Measurements from ENCODE around the gene GJD2. TPM values are rescaled to one million over a fixed set of nuclear protein-coding genes. Genes with fewer than 3 reads are reported as not detected.

GJD2 gene
- total RNA-seq, 1 donor from 2014 or later: not detected

DNA sequence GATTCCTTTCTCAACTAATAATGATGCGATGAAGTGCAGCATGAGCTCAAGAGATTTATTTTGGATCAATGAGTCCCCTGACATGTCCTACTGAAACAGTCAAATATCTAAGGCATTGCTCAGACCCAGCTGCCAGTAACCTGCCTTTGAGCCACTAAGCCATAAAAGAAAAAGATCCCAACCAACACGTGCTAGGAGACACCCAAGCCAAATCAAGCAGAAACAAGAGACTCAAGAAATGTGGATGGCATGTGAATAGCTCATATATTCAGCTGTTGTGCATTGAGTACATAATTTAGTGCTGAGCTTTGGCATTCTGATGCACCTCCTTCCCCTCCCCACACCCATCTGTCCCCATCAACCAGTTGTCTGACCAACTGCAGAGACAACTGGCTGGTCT, 29.2 kb downstream of the GJD2 start:
- H3K9me3 Mint-ChIP-seq: no peaks in the 10 kb centered on the region

DNA sequence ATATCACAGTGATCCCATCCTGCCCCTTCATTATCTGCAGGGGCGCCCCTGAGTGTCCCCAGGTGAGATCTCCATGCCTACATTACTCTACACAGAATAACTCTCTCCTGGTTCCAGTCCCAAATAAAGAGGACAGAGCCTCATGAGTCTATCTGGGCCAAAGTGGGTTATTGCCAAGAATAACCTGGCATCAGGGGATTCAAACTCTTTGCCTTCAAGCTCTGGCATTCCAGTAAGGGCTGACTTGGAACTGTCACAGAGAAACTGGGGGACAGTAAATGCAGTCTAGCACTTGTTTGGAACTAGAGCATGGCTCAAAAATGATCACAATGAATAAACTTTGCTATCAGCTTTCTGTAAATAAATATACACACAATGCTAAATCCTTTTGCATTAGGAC, 30.3 kb downstream of the GJD2 start:
- H3K27me3 Mint-ChIP-seq: peaks cover 34% of the 10 kb centered on the region
- intact Hi-C loops (cut with micrococcal nuclease): no loop called here
- H3K9me3 Mint-ChIP-seq: no peaks in the 10 kb centered on the region
- ChIA-PET CTCF (no interaction called here), POLR2A (no interaction called here)
- no peak overlapping the region for H3K27ac Mint-ChIP-seq
- H3K4me1 Mint-ChIP-seq: no peaks in the 10 kb centered on the region
- TF ChIP-seq, protein P1, sequence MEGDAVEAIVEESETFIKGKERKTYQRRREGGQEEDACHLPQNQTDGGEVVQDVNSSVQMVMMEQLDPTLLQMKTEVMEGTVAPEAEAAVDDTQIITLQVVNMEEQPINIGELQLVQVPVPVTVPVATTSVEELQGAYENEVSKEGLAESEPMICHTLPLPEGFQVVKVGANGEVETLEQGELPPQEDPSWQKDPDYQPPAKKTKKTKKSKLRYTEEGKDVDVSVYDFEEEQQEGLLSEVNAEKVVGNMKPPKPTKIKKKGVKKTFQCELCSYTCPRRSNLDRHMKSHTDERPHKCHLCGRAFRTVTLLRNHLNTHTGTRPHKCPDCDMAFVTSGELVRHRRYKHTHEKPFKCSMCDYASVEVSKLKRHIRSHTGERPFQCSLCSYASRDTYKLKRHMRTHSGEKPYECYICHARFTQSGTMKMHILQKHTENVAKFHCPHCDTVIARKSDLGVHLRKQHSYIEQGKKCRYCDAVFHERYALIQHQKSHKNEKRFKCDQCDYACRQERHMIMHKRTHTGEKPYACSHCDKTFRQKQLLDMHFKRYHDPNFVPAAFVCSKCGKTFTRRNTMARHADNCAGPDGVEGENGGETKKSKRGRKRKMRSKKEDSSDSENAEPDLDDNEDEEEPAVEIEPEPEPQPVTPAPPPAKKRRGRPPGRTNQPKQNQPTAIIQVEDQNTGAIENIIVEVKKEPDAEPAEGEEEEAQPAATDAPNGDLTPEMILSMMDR (IDR thresholded peaks at IDR 0.05): no peak
- DNase-seq: no peak
- H3K36me3 Mint-ChIP-seq (ENCODE audit: low read depth): no peaks in the 10 kb centered on the region
- no peak for ATAC-seq (ENCODE audit: low read depth)
- H3K4me3 Mint-ChIP-seq: no peak overlapping the region

More for the DNA sequence above, 29.2 kb downstream of the GJD2 start:
- ATAC-seq (ENCODE audit: low read depth) (no peak), DNase-seq (no peak)
- ChIA-PET POLR2A (no interaction called here), CTCF (no interaction called here)
- no peaks in the 10 kb centered on the region for H3K4me1 Mint-ChIP-seq
- no peaks in the 10 kb centered on the region for H3K36me3 Mint-ChIP-seq (ENCODE audit: low read depth)
- no peak overlapping the region for H3K4me3 Mint-ChIP-seq
- no peak overlapping the region for H3K27ac Mint-ChIP-seq
- TF ChIP-seq, protein P1 (IDR thresholded peaks at IDR 0.05): no peak
- intact Hi-C loops (cut with micrococcal nuclease): no loop called here
- H3K27me3 Mint-ChIP-seq: peaks cover 30% of the 10 kb centered on the region

DNA sequence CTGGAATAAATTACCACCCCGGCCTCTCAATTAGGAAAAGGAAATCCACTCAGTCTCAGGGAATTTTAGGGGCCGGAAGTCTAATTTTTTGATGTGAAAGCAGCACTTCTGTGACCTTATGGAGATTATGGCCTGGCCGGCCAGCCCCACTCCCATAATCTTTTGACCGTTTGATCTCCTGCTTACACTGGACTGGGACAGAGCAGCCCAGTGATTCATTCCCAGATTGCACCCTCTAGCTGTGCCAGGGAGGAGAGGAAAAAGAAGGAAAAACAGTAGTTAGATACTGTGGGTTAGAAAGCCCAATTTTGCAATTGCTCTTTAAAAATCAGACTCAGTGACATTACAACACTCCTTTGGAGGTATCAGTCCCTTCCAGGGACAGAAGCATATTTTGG, 32.4 kb downstream of the GJD2 start:
- Mint-ChIP-seq H3K27me3 (peaks cover 35% of the 10 kb centered on the region), H3K27ac (no peak overlapping the region), H3K9me3 (no peaks in the 10 kb centered on the region), H3K4me1 (no peaks in the 10 kb centered on the region), H3K4me3 (no peak overlapping the region), H3K36me3 (ENCODE audit: low read depth) (no peaks in the 10 kb centered on the region)
- intact Hi-C loops (cut with micrococcal nuclease): no loop called here
- POLR2A ChIA-PET: no interaction called here
- ATAC-seq (ENCODE audit: low read depth): no peak
- DNase-seq: no peak
- TF ChIP-seq, protein P1 (IDR thresholded peaks at IDR 0.05): no peak
- CTCF ChIA-PET: no interaction called here

DNA sequence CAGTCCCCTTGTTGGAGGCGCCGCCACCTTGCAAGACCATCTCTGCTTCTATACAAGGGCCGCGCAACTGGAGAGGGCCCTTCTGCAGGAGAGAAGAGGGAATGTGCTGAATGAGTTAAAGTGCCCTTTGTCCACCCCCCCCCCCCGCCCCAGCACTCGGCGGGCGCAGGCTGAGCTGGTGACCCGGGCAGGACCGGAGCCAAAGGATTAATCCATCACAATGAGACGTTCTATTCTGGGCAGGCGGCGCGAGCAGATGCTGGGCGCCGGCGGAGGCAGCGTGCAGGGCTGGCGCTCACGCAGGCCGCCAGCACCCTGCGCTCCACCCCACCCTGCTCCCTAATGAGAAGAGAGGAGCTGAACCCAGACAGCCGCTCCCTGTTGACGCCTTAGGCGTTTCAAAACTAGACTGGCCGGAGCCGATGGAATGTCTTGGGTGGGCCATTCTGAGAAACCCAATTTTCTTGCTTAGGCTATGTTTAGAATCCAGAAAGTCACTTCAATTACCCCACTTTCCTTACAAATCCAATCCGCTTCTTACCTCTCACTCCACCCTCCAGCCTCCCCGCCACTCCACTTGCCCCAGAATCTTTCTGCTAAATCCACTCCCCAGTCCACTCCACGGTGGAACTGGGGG, 32.9 kb downstream of the GJD2 start:
- ChIA-PET POLR2A (no interaction called here), CTCF (no interaction called here)
- H3K4me1 Mint-ChIP-seq: no peaks in the 10 kb centered on the region
- H3K36me3 Mint-ChIP-seq (ENCODE audit: low read depth): no peaks in the 10 kb centered on the region
- intact Hi-C loops (cut with micrococcal nuclease): no loop called here
- TF ChIP-seq, protein P1 (IDR thresholded peaks at IDR 0.05): no peak
- H3K27ac Mint-ChIP-seq: no peak overlapping the region
- DNase-seq (no peak), ATAC-seq (ENCODE audit: low read depth) (no peak)
- H3K27me3 Mint-ChIP-seq: peaks cover 35% of the 10 kb centered on the region
- H3K4me3 Mint-ChIP-seq: no peak overlapping the region
- H3K9me3 Mint-ChIP-seq: no peaks in the 10 kb centered on the region

DNA sequence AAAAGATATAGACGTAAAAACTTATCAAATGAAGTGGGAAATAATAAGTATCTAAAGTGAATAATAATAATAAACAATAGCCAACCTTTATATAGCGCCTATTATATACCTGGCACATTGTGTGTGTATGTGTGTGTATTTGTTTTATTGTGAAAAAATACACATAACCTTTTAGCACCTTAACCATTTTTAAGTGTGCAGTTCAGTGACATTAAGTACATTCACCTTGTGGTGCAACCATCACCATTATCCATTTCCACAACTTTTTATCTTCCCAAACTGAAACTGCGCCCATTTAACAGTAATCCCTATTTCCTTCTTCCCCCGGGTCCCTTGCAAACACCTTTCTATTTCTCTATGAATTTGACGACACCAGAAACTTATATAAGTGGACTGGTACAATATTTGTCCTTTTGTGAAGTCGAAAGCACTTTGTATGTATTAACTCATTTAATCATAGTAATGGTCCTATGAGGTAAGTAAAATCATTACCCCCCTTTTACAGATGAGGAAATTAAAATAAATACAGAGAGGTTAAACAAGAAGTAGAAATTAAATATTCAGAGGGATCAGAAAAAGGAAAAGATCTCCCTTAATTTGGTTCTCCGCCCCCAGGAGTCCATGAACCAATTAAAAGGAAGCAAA, 33.5 kb downstream of the GJD2 start:
- ChIA-PET POLR2A (no interaction called here), CTCF (no interaction called here)
- DNase-seq (no peak), ATAC-seq (ENCODE audit: low read depth) (no peak)
- no peaks in the 10 kb centered on the region for H3K9me3 Mint-ChIP-seq
- no peak overlapping the region for H3K4me3 Mint-ChIP-seq
- peaks cover 35% of the 10 kb centered on the region for H3K27me3 Mint-ChIP-seq
- H3K4me1 Mint-ChIP-seq: no peaks in the 10 kb centered on the region
- TF ChIP-seq, protein P1 (IDR thresholded peaks at IDR 0.05): no peak
- intact Hi-C loops (cut with micrococcal nuclease): no loop called here
- H3K36me3 Mint-ChIP-seq (ENCODE audit: low read depth): no peaks in the 10 kb centered on the region
- no peak overlapping the region for H3K27ac Mint-ChIP-seq
